Non-pigmented ciliary epithelial cell (primary cell): Measurements from ENCODE around the gene RRM2.

Experiments used
- DNase-seq: peaks from one replicate; pipeline ENCODE4 v3.0.0-alpha.2; 2010; ENCODE audit warnings: low read depth

The RRM2 gene

GRCh38 chr2:10172033-10172871 is 49.7 kb downstream of the RRM2 start:
- DNase-seq, result no peak

- no peak for DNase-seq
Observed at GRCh38 chr2:10173258-10174005, 50.9 kb downstream of the RRM2 start.

- no peak for DNase-seq
Observed at GRCh38 chr2:10174173-10174572, 51.6 kb downstream of the RRM2 start.

GRCh38 chr2:10175441-10175840 is 52.9 kb downstream of the RRM2 start:
- no peak for DNase-seq

- DNase-seq, result no peak
Observed at GRCh38 chr2:10178751-10179150, 56.2 kb downstream of the RRM2 start.

- DNase-seq, result no peak
Observed at GRCh38 chr2:10179422-10179821, 56.9 kb downstream of the RRM2 start.

- no peak for DNase-seq
Observed at GRCh38 chr2:10180229-10180628, 57.7 kb downstream of the RRM2 start.
